ENCODE results near the gene SRP14. TPM values are rescaled to one million over a fixed set of nuclear protein-coding genes. Genes with fewer than 3 reads are reported as not detected.

SRP14 gene
- total RNA-seq, 1 donor from 2014 or later = 164 TPM

GRCh38 chr15:40069178-40070165 is 30.5 kb upstream of the SRP14 start:
- DNase-seq (ENCODE audit: low read depth in 2 of 2) = peak; percentile 76 to 77

GRCh38 chr15:40067921-40068624 is 29.1 kb upstream of the SRP14 start:
- no peak for DNase-seq (ENCODE audit: low read depth in 2 of 2)

DNA sequence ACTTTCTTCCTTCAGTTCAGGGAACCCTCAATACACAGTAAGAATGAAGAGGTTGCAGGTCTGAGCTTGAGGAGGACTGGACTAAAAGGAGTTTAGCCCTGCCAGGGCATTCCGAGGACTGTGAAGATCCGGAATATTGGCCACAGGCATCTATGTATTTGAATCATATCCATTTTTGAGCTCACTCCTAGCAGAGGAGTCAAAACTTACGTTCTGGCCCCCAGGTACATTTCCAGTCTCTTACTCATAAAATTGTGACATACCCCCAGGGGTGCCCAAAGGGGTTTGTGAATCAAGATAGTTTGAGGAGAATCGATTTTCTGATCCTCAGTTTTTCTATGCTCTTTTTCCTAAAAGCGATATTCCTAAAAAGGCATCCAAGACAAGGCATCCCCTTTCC is 27.6 kb upstream of the SRP14 start:
- DNase-seq (ENCODE audit: low read depth in 2 of 2) = no peak

- DNase-seq (ENCODE audit: low read depth in 2 of 2) = no peak
Observed at GRCh38 chr15:40065166-40065565, 26.2 kb upstream of the SRP14 start.

DNA sequence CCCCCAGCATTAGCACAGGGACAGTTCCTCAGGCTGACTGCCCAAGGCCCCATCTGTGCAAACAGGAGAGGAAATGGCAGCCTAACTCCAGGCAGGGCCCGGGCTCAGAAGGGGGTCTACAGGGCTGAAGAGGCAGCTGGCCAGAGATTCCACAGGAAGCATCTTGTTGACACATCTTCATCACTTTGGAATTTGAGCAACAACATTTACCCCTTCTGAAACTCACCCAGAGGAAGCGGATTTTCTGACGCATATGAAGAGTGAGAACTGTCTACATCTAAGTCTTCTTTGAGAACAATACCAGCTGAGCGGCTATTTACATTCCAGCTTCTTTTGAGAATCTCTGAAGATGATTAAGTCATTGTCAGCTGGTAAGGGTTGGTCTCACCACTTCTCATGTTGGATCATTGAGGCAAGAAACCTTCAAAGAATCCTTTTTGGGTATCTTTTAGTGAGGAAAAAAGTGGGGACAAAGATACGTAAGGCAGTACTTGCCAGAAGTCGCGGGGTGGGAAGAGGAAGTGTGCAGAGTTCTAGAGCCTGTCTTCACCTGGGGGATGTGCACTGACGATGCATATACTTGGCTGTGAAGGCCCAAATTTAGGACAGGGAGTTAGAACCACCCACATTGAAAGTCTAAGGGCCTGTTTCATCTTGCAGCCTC is 25.4 kb upstream of the SRP14 start:
- peak; percentile 36 to 98 for DNase-seq (ENCODE audit: low read depth in 2 of 2)

DNA sequence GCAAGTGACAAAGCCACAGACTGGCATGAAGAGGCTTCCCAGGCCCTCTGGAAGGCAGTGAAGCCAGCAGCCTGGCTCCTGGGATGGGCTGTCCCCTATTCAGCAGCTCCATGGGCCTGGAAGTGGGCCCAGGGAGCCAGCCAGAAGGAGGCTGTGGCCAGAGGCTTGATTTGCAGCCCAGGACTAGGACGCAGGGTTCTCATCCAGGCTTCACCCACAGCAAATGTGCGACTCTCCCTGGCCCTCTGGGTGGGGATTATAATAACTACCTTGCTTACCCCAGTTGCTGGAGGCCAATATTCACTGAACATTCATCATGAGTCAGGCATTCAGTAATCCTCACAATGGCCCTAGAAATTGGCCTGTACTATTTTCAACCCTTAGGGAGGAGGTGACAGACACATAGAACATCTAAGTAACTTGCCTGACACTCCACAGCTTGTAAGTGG is 24.6 kb upstream of the SRP14 start:
- DNase-seq (ENCODE audit: low read depth in 2 of 2) = peak in 1 of 2 donors; percentile 62

GRCh38 chr15:40062816-40063562 is 24.0 kb upstream of the SRP14 start:
- DNase-seq (ENCODE audit: low read depth in 2 of 2) = no peak

GRCh38 chr15:40061212-40061901 is 22.4 kb upstream of the SRP14 start:
- no peak for DNase-seq (ENCODE audit: low read depth in 2 of 2)

DNA sequence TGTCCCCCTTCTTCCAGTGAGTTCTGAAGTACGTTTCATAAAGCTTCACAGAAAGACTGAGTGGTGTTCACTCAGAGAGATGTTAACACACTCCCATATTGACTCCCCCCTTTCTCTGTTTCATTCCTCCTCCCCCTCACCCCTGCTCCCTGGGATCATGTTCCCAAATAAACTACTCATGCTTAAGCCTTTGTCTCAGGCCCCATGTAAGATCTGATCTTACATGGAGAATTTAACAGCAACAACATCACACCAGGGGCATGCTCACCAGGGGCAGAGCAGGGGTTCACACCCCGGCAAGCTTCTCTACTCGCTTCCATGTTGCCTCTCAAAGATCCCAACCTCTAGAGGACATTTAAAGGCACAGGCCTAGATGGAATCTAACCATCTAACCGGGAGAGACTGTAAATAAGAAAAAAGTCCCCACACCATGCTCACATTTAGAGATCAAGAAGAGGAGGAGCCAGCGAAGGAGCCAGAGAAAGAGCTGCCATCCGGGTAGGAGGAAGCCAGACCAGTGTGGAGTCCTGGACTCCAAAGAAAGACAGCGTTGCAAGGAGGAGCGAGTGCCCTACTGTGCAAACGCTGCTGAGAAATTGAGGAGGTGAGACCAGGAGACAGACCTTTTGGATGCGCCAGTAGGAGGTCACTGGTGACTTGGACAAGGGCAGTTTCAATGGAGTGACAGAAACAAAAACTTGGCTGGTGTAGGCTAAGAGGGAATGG is 21.4 kb upstream of the SRP14 start:
- no peak for DNase-seq (ENCODE audit: low read depth in 2 of 2)

DNA sequence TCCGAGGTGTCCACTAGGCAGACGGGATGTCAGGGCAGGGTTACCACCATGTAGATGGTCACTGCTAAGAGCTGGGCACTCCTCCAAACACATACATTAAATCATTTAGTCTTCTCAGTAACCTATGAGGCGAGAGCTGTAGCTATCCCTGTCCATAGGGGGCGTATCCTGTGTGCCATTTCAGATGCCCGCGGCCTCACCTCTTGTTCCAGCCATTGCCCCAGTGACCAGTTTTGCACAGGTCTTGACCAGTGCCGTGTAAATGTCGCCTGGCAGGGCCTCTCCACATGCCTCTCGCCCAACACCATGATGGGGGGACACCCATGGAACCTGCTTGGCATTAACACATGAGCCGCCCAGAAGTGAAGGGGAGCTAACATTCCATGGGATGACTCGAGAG is 20.8 kb upstream of the SRP14 start:
- no peak for DNase-seq (ENCODE audit: low read depth in 2 of 2)

DNA sequence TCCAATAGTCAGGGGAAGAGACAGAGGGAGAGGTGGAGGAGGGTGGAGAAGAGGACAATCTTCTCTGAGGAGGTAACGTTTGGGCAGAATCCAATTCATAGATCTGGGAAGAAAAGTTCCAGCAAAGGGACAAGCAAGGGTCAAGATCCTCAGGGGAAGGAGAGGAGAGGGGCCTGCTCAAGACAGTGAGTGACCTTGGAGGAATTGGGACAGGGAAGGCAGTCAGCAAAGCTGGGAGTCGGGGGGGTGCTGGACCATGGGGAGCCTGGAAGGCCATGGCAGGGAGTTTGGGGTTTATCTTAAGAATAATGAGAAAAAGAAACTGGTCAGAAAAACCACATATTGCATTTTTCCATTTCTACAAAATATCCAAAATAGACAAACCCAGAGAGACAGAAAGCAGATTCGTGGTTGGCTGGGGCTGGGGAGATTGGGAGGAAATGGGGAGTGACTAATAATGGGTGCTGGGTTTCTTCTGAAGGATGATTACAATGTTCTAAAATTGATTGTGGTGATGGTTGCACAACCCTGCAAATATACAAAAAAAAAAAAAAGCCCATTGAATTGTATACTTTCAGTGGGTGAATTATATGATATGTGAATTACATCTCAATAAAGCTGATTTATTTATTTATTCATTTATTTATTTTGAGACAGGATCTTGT is 19.6 kb upstream of the SRP14 start:
- peak in 1 of 2 donors; percentile 55 for DNase-seq (ENCODE audit: low read depth in 2 of 2)

GRCh38 chr15:40055576-40056293 is 16.8 kb upstream of the SRP14 start:
- DNase-seq (ENCODE audit: low read depth in 2 of 2) = no peak

DNA sequence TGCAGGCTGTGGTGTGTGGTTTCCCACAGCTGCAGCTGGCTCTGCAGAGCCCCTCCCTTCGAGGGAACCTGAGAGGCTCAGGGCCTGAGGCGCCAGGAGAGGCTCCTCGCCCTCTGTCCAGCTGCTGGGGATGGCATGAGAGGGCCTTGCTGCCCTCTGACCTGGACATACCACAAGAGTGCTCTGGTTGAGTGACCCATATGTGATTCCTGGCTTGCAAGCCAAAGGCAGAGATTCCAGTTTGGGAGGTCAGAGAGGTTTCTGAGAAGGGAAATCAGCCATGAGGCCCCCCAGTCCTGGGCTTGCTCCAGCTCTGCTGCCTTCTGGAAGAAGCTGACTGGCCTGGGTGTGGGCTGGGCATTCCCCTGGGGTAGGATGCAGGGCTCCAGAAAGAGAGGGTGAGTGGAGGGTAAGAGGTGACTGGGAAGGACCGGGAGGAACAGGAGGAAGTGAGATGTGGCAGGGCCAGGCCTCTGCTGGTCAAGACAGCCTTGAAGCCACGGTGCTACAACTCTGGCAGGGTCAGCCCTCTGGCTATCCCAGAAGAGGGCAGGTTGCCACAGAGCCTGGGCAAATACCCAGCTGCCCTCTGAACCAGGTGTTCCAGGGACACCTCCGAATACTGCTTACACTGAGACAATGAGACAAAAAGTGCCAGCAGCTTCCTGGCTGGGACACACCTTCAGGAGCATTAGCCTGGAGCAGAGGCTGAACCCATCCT is 16.0 kb upstream of the SRP14 start:
- peak in 1 of 2 donors; percentile 60 for DNase-seq (ENCODE audit: low read depth in 2 of 2)

DNA sequence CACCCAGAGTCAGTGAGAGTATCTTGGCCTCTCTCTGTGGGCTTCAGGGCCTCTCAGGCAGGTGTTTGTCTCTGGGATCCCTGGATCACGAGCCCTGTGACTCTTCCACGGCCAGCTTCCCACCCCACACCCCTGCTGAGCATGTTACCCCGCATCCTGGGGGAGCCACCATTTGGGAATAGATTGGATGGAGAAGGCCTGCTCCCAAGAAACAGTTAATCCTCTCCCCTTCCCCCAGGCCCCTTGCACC is 15.5 kb upstream of the SRP14 start:
- DNase-seq (ENCODE audit: low read depth in 2 of 2) = no peak

DNA sequence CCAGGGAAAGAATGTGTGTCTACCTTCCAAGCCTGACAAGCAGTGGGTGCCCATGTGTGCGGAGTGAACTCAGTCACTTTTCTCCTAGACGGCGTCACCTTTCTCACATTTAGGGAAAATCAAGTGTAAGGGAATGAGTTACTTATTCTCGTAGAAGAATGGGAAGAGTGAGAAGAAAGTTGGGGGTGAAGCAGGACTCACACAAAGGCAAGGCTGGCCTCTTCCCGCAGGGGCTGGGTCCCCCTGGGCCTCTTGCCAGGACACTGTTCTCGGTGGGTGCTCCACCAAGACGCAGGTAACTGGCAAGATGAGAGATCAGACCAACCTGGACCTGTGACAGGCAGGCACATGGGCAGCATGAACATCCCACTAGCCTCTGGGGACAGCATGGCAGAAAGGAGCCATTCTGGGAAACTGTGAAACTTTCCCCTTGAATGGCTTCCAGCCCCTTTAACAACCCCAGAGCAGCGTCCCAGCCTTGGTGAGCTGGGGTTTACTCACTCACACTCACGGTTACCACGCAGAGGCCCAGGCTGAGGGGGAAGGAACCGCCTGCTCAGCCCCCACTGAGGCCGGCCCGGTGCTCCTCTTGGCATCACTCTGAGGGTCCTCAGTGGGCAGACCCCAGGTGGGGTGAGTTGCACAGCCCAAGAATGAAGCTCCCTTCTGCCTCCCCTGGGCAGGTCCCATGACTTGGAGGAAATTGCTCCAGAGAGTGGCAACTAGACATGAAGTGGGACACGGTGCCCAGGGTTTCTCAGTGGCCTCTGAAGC is 15.0 kb upstream of the SRP14 start:
- DNase-seq (ENCODE audit: low read depth in 2 of 2) = no peak

DNA sequence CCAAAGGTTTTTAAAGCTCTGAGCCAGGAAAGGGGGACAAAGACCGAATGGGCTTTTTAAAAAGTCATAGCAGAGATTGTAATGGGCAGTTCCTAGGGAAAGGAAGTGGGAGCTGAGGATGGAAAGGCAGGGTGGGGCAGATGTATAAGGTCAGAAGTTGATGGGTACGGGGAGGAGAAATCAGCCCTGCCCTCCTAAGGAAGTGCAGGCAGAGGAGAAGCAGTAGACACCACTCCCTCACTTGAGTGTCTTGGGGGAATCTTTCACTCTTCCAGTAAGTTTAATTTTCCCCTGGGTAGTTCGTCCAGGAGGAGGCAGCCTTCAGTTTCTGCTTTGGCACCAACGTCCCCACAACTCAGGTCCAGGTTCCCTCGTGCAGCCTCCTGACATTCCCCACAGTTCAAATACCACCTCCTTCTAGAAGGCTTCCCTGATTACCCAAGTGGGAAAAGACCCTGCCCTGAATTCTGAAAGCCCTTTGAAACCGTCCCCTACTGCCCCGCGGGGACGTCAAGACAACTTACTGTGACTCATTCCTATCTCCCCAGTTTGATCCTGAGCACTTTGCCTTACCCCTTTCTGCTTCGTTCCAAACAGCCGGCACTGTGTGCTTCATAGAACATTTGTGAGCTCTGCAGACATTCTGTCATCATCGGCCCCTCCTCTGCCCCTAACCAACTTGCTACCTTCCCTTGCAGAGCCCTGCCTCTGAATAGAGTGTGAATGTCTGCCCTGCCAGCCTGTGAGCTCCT is 14.3 kb upstream of the SRP14 start:
- DNase-seq (ENCODE audit: low read depth in 2 of 2) = no peak

- DNase-seq (ENCODE audit: low read depth in 2 of 2) = no peak
Observed at GRCh38 chr15:40052604-40053003, 13.6 kb upstream of the SRP14 start.
